ENCODE data around the gene POLR2J2.
"Not testable (repeated sequence)": the region's sequence is repeated elsewhere in the genome, so short reads cannot be mapped to it uniquely, and the experiment has no call there.

- not testable (repeated sequence) for TF ChIP-seq CTCF (optimal IDR thresholded peaks at IDR 0.05 in 1 of 3, IDR thresholded peaks at IDR 0.05 in 1 of 3, conservative IDR thresholded peaks at IDR 0.05 in 1 of 3; ENCODE audit: extremely low read depth in 1 of 3, insufficient read depth in 2 of 3, low read length in 3 of 3); EZH2 (IDR thresholded peaks at IDR 0.05; ENCODE audit: low read length)
Measured at GRCh38 chr7:102697642-102698512, 26.4 kb upstream of the POLR2J2 start.
